Vagina (tissue), 2 donors: Measurements from ENCODE around the gene GABRB2.

ENCODE experiments used
- CTCF ChIP-seq, 3 experiments: fragments of 450-650 bp in 2 of 3; fragments of 200-600 bp in 1 of 3; sonication (generic) in 1 of 3; IDR thresholded peaks; one replicate each; pipeline ENCODE4 v1.5.1; 2017 to 2019; ENCODE audit warnings: antibody characterized with exemption in 3 of 3, mild to moderate bottlenecking in 2 of 3, moderate library complexity in 2 of 3
- POLR2A ChIP-seq, 2 donors: fragments of 450-650 bp; IDR thresholded peaks; one replicate each; pipeline ENCODE4 v1.6.1; 2017; ENCODE audit warnings: antibody characterized with exemption in 2 of 2, mild to moderate bottlenecking in 2 of 2, moderate library complexity in 2 of 2

GRCh38 chr5:161545344-161546094, 1.0 kb downstream of the GABRB2 start:
- TF ChIP-seq CTCF (IDR thresholded peaks at IDR 0.05) (no peak), POLR2A (IDR thresholded peaks at IDR 0.05) (no peak)
